CD4-positive, alpha-beta T cell treated with Interleukin-12 subunit alpha and Interleukin-12 subunit beta, for 1 hour (primary cell): Measurements from ENCODE around the gene P2RY6.
"Not testable (repeated sequence)": the region's sequence is repeated elsewhere in the genome, so short reads cannot be mapped to it uniquely, and the experiment has no call there.

Experiments used
- DNase-seq: peaks from one replicate; pipeline ENCODE4 v3.0.0-alpha.2; 2020

The P2RY6 gene, protein sequence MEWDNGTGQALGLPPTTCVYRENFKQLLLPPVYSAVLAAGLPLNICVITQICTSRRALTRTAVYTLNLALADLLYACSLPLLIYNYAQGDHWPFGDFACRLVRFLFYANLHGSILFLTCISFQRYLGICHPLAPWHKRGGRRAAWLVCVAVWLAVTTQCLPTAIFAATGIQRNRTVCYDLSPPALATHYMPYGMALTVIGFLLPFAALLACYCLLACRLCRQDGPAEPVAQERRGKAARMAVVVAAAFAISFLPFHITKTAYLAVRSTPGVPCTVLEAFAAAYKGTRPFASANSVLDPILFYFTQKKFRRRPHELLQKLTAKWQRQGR

DNA sequence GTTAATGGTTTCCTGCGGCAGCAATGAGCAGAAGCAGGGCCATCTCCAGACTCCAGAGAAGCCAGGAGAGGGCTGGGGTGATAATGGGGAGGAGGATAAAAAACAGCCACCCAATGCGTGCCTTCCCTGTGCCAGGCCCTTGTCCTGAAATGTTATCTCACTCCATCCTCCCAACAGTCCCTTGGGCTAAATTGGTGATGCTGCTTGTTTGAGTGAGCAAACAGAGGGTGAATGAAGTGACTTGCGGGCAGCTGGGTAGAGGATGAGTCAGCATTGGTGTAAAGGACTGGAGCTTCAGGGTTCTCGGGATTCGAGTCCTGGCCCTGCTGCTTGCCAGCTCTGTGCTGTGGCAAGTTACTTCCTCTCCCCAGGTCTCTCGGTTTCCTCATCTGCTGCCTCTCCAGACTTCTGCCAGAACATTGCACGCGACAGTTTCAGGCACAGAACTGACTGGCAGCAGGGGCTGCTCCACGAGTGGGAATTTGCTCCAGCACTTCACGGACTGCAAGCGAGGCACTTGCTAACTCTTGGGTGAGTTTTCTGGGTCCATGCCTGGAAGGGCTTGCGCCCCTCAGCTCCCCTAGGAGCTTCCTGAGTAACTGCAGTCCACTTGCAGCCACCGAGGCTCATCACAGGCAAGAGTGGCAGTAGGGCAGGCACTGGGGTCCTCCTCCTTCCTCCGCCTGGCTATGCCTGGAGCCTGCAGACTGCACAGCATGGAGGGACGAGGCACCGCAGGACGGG is at the start of gene P2RY6:
Gene P2RY6, plus strand, starts transcription at position 403 of the 744 bp plus-strand sequence. CDS start 24,181 bp downstream, outside the sequence.
- no peak for DNase-seq

DNA sequence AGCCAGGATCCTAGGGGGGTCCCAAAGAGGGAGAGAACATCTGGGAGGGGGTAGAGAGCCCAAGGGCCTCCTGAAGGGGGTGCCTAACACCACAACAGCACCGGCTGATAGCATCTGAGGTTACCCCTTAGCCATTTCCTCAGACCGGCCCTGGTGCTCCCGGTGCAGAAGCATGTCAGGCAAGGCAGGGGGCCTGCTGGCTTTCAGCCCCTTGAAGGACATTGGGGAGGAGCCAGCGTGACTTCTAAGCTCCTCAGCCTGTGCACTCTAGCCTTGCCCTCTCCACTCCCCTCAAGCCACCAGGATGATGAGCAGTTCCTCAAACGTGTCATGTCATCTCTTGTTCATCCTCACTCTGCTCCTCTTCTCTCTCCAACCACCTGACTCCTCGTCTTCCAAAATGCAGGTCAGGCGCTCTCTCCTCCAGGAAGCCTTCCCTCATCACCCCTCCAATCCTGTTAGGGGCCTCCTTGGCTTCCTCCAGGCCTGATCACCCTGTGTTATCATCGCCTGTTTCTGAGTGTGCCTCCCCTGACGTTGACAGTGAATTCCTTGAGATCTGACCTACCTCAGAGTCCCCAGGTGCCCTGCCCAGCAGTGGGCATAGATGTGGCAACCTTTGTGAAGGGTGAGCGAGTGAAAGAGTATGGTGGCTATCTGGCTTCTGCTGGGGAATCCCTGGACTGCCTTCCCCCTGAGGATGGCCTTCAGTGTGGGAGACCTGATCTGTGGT is 48.0 kb upstream of the P2RY6 start:
- DNase-seq: no peak

DNA sequence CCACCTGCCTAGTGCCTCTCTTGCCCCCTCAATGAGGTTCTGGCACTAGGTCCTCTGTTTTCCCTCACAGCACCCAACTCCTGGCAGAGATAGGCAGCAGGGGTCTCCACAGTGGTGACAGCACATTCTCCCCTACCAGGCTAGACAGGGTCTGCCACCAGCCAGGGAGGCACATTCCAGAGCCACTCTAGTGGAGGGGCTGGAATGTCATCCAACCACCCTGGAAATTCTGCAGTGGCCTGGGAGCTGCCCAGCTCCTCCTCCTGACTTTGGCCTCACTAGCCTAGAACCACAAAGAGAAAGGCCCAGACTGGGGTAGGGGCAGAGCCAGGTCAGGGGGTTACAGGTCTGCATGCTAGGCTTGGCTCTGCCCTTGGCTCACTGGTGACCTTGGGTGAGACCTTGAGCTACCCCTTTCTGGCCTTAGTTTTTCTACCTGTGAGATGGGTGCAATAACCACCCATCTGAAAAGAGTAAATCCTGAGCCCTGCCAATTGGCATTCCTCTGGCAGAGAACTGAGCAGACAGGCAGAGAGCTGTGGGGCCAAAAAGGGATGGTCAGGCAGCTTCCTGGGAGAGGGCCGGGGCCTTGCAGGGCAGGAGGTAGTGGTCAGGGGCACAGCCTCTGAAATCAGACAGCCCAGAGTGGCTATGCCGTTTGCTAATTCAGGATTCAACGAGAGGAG is 47.0 kb upstream of the P2RY6 start:
- DNase-seq: no peak

DNA sequence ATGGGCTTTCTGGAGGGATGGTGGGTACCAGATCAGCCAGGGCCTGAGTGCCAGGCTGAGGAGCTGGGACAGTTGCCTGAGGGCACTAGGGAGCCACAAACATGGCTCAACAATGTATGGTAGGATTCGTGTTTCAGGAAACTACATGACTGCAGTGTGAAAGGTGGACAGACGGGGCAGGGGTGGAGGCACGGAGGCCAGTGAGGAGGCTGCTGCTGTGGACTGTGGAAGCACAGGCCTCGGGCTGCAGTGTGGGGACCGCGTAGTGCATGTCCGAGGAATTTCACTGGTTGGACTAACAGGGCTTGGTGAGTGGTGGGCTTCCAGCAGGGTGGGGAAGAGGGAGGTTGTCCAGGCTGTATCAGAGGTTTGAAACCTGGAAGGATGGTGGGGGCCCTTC is 46.3 kb upstream of the P2RY6 start:
- no peak for DNase-seq

DNA sequence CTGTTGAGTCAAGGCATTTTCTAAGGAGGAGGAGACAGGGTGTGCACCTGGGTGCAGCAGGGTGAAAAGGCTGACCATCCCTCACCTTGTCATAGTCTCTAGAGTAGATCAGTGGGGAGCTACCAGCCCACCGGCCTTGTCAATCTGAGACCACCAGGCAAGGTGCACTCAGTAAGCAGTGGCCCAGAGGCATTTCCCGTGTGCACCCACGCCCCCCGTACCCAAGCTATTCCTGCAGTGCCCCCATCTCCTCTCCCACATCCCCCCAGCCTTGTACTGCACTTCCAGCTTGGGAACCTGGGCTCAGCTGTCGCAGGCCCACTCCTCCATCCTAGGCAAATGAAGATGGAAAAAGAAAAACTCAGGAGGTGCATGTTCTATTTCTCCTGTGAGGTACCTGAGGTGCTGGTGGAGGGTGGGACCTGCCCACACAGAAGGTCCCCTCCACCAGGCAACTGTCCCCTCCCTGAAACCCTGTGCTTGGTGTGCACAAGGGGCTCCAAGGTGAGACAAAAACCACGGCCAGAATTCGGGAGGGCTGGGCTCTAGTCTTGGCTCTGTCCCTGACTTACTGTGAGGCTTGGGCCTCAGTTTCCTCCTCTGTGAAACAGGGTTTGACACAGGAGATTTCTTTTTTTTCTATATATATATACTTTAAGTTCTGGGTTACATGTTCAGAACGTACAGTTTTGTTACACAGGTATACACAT is 45.7 kb upstream of the P2RY6 start:
- no peak for DNase-seq

DNA sequence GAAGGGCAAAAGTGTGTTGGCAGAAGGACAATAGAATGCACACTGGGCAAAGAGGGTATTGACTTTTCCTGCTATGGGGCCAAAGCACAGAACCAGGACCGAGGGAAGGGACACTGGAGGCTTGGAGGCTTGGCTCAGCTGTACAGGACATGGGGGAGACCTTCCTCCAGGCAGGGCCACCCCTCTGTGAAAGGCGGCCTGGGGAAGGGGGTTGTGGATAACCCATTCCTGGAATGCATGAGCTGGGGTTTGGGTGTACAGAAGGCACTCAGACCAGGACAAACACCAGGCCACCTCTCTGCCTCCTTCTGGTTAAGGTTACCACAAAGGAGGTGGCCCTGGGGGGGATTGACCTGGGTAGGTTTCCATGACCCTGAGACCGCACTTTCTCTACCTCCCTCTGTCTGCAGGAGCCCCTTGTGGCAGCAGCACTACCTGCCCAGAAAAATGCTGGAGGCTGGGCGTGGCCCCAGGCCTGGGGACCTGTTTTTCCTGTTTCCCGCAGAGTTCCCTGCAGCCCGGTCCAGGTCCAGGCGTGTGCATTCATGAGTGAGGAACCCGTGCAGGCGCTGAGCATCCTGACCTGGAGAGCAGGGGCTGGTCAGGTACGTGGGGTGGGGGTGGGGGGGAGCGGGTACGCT is 44.4 kb upstream of the P2RY6 start:
- DNase-seq: no peak

DNA sequence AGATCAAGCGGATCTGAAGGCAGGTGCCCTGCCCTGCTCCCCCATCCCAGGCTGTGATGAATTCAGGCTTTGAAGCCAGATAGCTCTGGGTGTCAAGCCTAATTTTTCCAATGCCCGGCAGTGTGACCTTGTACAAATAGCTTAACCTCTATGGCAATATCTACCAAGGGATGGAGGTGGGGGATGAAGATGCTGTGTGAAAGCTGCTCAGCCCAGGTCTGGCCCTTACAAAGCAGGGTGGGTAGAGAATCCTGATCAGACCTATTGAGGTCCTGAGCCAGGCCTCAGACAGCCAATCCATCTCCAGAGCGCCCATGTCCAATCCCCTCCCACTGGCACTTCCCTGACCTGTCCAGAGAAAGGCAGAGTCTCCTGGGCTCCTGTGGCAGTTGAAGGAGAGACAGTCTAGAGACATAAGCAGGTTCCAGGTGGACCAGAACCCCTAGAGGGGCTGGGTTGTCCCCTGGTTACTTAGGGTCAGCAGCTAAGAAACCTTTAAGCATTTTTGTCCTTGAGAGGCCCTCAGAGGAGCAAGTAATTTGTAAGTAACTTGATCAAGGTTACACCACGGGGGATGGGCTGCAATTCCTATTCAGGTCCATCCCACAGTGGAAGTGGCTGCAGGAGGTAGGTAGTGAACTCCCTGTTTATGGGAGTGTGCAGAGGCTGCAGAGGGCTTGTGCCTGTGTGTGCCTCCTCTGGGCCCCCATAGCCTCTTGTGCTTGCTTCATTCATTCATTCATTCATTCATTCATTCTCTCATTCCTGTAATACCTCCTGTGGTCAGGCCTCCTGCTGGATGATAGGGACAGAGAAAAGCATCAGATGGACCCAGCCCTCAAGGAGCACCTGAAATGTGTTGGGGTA is 43.6 kb upstream of the P2RY6 start:
- DNase-seq: no peak

DNA sequence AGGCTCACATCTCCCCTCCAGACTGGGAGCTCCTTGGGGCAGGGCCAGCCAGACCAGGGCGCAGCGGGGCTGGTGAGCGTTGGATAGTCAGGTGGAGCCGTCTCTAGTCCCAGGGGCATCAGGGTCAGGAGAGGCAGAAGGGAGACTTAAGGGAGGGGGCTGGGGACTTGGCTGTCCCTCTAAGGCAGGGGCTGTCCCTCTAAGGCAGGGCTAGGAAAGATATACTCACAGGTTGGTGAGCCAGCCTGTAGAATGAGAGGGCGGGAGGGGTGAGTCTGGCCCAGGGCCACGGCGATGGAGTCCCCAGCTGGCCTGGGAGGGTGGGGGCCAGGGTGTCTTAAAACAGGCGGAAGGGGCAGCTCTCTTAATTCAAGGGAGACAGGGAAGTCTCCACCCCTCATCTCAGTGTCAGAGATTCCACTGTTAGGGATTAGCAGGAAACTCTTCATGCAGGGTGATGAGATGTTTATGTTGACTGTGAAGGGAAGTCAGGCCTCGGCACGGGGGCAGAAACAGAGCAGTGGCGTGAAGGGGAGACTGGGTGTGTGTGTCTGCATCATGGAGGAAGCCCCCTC is 42.7 kb upstream of the P2RY6 start:
- no peak for DNase-seq

DNA sequence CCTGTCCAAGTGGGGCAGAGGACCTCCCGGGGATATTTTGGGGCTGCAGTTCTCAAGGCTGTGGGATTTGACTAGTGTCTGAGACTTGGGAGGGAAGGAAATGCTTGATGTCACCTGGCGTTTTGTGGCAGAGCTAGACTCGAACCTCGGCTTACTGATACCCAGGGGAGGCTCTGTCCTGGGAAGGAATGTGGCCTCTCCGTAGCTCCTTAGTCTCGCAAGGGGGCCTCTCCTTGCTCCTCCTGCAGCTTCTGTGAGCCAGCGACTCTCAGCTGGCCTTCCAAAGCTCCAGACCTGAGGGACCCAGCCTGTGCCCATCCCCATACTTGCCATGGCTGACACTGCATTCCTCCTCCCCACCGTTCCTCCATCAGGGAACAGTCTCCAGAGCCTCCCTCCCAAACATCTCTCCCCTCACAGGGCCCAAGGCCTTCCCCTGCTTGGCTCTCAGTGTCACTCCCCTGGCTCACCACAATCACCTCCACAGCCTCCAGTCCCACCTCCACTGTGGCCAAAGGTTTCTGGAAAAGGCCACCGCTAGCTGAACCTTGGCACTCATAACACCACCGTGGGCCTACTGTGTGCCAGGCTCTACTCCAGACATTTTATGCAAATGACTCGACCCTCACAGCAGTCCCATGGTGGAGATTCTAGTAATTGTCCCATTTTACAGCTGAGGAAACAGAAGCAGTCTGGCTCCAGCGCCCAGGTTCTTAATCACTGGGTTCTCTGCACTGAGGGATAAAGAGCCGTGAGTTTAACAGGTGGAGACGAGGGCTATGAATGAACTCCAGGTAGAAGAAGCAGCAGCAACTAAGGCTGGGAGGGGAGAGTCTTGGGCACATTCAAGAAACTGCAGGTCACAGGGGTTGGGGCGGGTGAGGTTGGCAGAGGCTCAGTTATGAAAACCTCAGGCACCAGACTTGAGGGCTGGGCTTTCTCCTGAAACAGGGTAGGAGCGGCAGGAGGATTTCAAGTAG is 42.0 kb upstream of the P2RY6 start:
- DNase-seq: no peak

DNA sequence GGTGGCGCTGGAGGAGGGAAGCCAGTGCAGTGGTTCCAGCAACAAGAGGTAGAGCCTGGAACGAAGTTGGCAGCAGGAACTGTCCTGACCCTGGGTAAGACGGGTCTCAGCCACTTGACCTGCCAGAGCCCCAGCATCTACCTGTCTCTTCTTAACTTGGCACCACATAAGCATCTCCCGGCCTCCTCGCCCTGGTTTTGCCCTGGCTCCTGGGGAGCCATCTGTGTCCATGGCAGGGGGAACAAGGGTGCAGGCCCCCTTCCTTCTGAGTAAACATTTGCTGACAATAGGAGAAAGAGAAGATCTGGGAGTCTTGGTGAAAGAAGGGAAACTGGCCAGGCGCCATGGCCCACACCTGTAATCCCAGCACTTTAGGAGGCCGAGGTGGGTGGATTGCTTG is 41.2 kb upstream of the P2RY6 start:
- no peak for DNase-seq

DNA sequence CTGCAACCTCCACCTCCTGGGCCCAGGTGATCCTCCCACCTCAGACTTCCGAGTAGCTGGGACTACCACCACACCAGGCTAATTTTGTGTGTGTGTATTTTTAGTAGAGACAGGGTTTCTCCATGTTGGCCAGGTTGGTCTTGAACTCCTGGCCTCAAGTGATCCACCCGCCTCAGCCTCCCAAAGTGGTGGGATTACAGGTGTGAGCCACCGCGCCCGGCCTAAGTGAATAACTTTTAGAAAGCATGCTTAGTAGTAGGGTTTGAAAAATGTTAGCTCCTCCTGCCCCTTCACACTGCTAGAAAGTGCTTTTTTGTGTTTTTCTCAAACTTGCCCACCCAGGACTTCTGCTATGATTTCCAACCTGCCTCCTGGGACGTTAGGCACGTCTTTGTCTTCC is 39.7 kb upstream of the P2RY6 start:
- not testable (repeated sequence) for DNase-seq

DNA sequence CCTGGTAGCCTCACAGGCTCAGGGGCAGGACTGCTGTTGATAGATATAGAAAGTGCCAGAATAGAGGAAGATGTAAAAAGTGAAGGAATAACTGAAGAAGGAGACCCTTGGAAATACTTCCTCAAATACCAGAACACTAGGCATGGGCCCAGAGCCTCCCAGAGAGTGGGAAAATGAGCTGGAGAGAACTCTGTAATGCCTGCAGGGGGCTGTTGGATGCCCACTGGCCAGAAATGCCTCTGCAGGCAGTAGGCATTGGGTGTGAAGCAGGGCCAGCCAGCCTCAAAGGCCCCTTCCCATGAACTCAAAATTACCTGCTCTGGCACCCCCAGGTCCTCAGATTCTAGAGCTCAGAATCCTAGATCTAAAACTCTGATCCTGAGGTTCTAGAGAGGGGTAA is 38.9 kb upstream of the P2RY6 start:
- DNase-seq: no peak

DNA sequence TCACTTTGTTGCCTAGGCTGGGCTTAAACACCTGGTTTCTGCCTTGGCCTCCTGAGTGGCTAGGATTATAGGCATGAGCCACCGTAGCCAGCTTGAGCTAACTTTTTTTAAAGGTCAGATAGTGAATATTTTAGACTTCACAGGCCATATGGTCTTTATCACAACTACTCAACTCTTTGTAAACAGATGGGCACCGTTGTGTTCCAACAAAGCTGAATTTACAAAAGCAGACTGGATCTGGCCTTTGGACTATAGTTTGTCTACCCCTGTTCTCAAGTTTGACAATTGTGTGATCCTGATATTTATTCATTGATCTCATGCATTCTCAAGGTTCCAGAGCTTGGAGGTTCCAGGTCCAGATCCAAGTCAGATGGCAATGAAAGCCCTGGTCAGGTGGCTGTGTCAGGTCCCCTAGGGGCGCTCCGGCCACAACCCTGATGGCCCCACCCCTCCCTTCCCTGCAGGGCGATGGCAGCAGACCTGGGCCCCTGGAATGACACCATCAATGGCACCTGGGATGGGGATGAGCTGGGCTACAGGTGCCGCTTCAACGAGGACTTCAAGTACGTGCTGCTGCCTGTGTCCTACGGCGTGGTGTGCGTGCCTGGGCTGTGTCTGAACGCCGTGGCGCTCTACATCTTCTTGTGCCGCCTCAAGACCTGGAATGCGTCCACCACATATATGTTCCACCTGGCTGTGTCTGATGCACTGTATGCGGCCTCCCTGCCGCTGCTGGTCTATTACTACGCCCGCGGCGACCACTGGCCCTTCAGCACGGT is 38.3 kb upstream of the P2RY6 start:
- DNase-seq: no peak

DNA sequence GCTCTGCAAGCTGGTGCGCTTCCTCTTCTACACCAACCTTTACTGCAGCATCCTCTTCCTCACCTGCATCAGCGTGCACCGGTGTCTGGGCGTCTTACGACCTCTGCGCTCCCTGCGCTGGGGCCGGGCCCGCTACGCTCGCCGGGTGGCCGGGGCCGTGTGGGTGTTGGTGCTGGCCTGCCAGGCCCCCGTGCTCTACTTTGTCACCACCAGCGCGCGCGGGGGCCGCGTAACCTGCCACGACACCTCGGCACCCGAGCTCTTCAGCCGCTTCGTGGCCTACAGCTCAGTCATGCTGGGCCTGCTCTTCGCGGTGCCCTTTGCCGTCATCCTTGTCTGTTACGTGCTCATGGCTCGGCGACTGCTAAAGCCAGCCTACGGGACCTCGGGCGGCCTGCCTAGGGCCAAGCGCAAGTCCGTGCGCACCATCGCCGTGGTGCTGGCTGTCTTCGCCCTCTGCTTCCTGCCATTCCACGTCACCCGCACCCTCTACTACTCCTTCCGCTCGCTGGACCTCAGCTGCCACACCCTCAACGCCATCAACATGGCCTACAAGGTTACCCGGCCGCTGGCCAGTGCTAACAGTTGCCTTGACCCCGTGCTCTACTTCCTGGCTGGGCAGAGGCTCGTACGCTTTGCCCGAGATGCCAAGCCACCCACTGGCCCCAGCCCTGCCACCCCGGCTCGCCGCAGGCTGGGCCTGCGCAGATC is 37.5 kb upstream of the P2RY6 start:
- no peak for DNase-seq

DNA sequence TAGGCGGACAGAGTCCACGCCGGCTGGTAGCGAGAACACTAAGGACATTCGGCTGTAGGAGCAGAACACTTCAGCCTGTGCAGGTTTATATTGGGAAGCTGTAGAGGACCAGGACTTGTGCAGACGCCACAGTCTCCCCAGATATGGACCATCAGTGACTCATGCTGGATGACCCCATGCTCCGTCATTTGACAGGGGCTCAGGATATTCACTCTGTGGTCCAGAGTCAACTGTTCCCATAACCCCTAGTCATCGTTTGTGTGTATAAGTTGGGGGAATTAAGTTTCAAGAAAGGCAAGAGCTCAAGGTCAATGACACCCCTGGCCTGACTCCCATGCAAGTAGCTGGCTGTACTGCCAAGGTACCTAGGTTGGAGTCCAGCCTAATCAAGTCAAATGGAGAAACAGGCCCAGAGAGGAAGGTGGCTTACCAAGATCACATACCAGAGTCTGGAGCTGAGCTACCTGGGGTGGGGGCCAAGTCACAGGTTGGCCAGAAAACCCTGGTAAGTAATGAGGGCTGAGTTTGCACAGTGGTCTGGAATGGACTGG is 36.8 kb upstream of the P2RY6 start:
- DNase-seq: no peak

DNA sequence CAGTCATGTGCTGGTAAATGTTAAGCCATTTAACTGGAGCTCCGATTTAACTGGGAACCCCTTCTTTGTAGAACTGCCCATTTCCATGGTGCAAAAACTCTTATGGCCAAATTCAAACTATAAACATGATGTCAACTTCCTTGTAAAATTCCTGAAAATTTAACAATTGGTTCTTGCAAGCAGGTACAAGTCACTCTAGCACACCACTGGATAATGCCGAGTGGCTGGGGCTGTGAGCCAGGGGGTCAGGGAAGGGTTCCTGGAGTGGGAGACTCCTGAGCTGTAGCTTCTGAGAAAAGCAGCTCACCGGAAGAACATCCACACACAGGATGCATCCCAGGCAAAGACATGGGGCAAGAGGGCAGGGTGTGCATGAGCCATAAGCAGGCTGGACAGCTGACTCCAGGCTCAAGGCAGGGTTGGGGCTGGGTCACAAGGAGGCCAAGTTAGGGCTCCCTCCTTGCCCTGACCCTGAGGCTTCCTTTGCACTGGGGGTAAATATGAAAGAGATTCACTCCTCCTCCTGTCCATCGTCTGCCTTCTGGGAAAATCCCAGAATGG is 35.9 kb upstream of the P2RY6 start:
- DNase-seq: no peak

DNA sequence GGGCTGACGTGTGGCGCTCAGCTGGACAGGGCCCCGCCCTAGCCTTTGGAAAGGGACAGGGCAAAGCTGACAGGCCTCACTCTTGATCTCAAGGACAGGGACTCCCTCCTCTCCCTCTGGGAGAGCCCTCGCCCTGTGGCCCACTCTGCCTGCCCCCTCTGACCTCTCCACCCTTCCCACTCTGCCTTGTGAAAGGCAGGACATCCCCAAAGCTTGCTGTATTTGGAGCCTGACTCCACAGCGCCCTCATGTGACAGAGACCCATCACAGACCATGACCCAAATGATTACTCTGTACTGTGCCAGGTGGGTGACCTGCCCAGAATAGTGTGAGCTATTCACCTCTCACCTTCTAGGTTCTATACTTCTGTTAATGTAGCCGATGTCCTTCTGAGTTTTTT is 35.3 kb upstream of the P2RY6 start:
- DNase-seq: no peak
